Mesenchymal stem cell (in vitro differentiated cells and primary cell): ENCODE measurements around the gene FAM168A.
A peak's percentile ranks its signal among the peaks of the same experiment; 100 is the strongest.

Experiments used
- DNase-seq: peaks from one replicate; pipeline ENCODE4 v3.0.0-alpha.2; 2013
- H2AFZ ChIP-seq: one replicate; pipeline ENCODE4 v1.6.1; 2013; ENCODE audit warnings: low read depth, mild to moderate bottlenecking, control low read depth, inconsistent platforms, low read length, moderate library complexity
- H2AK5ac ChIP-seq: 2 replicates; pipeline ENCODE4 v1.6.1; 2013; ENCODE audit warnings: low read length, moderate library complexity, mild to moderate bottlenecking, inconsistent platforms; ENCODE audit not compliant: severe bottlenecking
- H2BK120ac ChIP-seq: one replicate; pipeline ENCODE4 v1.6.1; 2013; ENCODE audit warnings: low read depth, mild to moderate bottlenecking, inconsistent platforms, low read length, moderate library complexity
- H2BK12ac ChIP-seq, 2 experiments: one replicate each; pipeline ENCODE4 v1.6.1; 2013; ENCODE audit warnings: inconsistent platforms in 2 of 2, low read length in 2 of 2, mild to moderate bottlenecking in 2 of 2, moderate library complexity in 2 of 2, control low read depth in 1 of 2
- H2BK15ac ChIP-seq: one replicate; pipeline ENCODE4 v1.6.1; 2013; ENCODE audit warnings: mild to moderate bottlenecking, low read depth, inconsistent platforms; ENCODE audit not compliant: poor library complexity, severe bottlenecking
- H2BK5ac ChIP-seq: 2 replicates; pipeline ENCODE4 v1.6.1; 2013; ENCODE audit warnings: low read depth, mild to moderate bottlenecking, low read length, control low read depth, inconsistent platforms; ENCODE audit not compliant: poor library complexity, severe bottlenecking
- H3K14ac ChIP-seq, 2 experiments: one replicate each; pipeline ENCODE4 v1.6.1; 2013; ENCODE audit warnings: inconsistent platforms in 2 of 2, low read length in 2 of 2, control low read depth in 1 of 2, mild to moderate bottlenecking in 1 of 2, moderate library complexity in 1 of 2
- H3K18ac ChIP-seq, 2 experiments: one replicate each; pipeline ENCODE4 v1.6.1; 2013; ENCODE audit warnings: inconsistent platforms in 2 of 2, low read length in 2 of 2, control low read depth in 1 of 2, low read depth in 1 of 2, mild to moderate bottlenecking in 1 of 2
- H3K23ac ChIP-seq, 2 experiments: one replicate each; pipeline ENCODE4 v1.6.1; 2013; ENCODE audit warnings: inconsistent platforms in 2 of 2, low read length in 2 of 2, mild to moderate bottlenecking in 2 of 2, moderate library complexity in 2 of 2, control low read depth in 1 of 2
- H3K27ac ChIP-seq: 2 replicates; pipeline ENCODE4 v1.5.1; 2013; ENCODE audit warnings: mild to moderate bottlenecking, moderate library complexity, low read length, control low read depth, inconsistent platforms; ENCODE audit not compliant: poor library complexity, severe bottlenecking
- H3K27me3 ChIP-seq, 2 experiments: 2 replicates each; pipeline versions ENCODE4 v1.6.1 to v1.7.0; 2013; ENCODE audit warnings: low read length in 2 of 2, mild to moderate bottlenecking in 2 of 2, moderate library complexity in 2 of 2, control low read depth in 1 of 2, inconsistent platforms in 1 of 2; ENCODE audit not compliant: control insufficient read depth in 1 of 2, insufficient read depth in 1 of 2
- H3K36me3 ChIP-seq, 2 experiments: 2 replicates each; pipeline versions ENCODE4 v1.6.1 to v1.7.0; 2013; ENCODE audit warnings: low read length in 2 of 2, control low read depth in 1 of 2, inconsistent platforms in 1 of 2, low read depth in 1 of 2, mild to moderate bottlenecking in 1 of 2; ENCODE audit not compliant: insufficient read depth in 2 of 2, control insufficient read depth in 1 of 2
- H3K4ac ChIP-seq, 2 experiments: one replicate each; pipeline ENCODE4 v1.6.1; 2013; ENCODE audit warnings: inconsistent platforms in 2 of 2, low read length in 2 of 2, mild to moderate bottlenecking in 2 of 2, moderate library complexity in 2 of 2, control low read depth in 1 of 2, low read depth in 1 of 2
- H3K4me1 ChIP-seq: 2 replicates; pipeline ENCODE4 v1.6.1; 2013; ENCODE audit warnings: low read depth, low read length, control low read depth; ENCODE audit not compliant: control insufficient read depth, insufficient read depth
- H3K4me2 ChIP-seq: 2 replicates; pipeline ENCODE4 v1.6.1; 2013; ENCODE audit warnings: low read length, mild to moderate bottlenecking, inconsistent platforms; ENCODE audit not compliant: poor library complexity, severe bottlenecking
- H3K4me3 ChIP-seq, 2 experiments: 2 replicates each; pipeline versions ENCODE4 v1.5.1 to v1.7.0; 2013; ENCODE audit warnings: low read length in 2 of 2, mild to moderate bottlenecking in 2 of 2, control low read depth in 1 of 2, low read depth in 1 of 2; ENCODE audit not compliant: insufficient read depth in 1 of 2
- H3K79me1 ChIP-seq: replicated peaks from 2 replicates; pipeline ENCODE4 v1.6.1; 2013; ENCODE audit warnings: mild to moderate bottlenecking, control low read depth, low read length, inconsistent platforms; ENCODE audit not compliant: poor library complexity, severe bottlenecking
- H3K9ac ChIP-seq: 2 replicates; pipeline ENCODE4 v1.7.0; 2013; ENCODE audit warnings: mild to moderate bottlenecking, low read length, moderate library complexity
- H3K9me3 ChIP-seq: 2 replicates; pipeline ENCODE4 v1.7.0; 2013; ENCODE audit warnings: mild to moderate bottlenecking, low read length; ENCODE audit not compliant: control insufficient read depth
- H4K8ac ChIP-seq: one replicate; pipeline ENCODE4 v1.6.1; 2013; ENCODE audit warnings: inconsistent platforms, mild to moderate bottlenecking, low read length, moderate library complexity
- H4K91ac ChIP-seq: one replicate; pipeline ENCODE4 v1.6.1; 2013; ENCODE audit warnings: mild to moderate bottlenecking, low read length, inconsistent platforms
- WGBS: methylation state at CpG from one replicate; pipeline ENCODE4 v1.1.7; 2013; ENCODE audit warnings: mixed read lengths; 5-methylcytosine and 5-hydroxymethylcytosine counted together

The FAM168A gene

DNA sequence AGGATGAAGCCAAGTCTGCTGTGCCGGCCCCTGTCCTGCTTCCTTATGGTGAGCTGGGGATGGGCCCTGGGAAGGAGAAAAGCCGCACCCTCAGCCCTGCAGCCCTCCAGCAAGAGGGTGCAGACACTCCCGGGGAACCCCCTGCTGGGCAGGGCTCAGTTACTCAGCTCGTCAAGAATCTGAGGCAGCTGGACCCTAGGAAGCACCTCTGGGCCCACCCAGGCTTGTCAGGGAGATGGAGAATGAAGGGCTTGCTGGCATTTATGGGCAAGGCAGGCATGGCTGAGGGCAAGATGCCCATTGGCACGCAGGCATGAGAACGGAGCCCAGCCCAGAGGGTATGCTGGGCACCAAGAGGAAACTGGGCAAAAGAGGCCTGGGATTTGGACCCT is 208.8 kb downstream of the FAM168A start:
- no peak overlapping the region for H3K4me2 ChIP-seq
- H3K27ac ChIP-seq: no peak overlapping the region
- H3K79me1 ChIP-seq: peaks cover 45% of the 10 kb centered on the region
- no peak overlapping the region for H2BK12ac ChIP-seq
- no peak overlapping the region for H3K18ac ChIP-seq
- no peak overlapping the region for H3K23ac ChIP-seq
- peaks cover 0 to 22% of the 10 kb centered on the region in 2 experiments for H3K36me3 ChIP-seq
- H2BK5ac ChIP-seq: no peak overlapping the region
- no peaks in the 10 kb centered on the region for H3K9me3 ChIP-seq
- peaks cover 58% of the 10 kb centered on the region for H3K4me1 ChIP-seq
- H3K27me3 ChIP-seq: no peaks in the 10 kb centered on the region
- H2BK15ac ChIP-seq: no peak overlapping the region
- H3K4ac ChIP-seq: no peak overlapping the region
- no peak overlapping the region for H3K4me3 ChIP-seq
- no peak overlapping the region for H3K14ac ChIP-seq
- 90% methylated on average over 6 of the region's 6 CpGs for WGBS
- no peak overlapping the region for H4K91ac ChIP-seq
- no peak overlapping the region for H2AFZ ChIP-seq
- H2BK120ac ChIP-seq: no peak overlapping the region
- H2AK5ac ChIP-seq: no peak overlapping the region
- H4K8ac ChIP-seq: no peak overlapping the region
- H3K9ac ChIP-seq: no peak overlapping the region
- DNase-seq: no peak

DNA sequence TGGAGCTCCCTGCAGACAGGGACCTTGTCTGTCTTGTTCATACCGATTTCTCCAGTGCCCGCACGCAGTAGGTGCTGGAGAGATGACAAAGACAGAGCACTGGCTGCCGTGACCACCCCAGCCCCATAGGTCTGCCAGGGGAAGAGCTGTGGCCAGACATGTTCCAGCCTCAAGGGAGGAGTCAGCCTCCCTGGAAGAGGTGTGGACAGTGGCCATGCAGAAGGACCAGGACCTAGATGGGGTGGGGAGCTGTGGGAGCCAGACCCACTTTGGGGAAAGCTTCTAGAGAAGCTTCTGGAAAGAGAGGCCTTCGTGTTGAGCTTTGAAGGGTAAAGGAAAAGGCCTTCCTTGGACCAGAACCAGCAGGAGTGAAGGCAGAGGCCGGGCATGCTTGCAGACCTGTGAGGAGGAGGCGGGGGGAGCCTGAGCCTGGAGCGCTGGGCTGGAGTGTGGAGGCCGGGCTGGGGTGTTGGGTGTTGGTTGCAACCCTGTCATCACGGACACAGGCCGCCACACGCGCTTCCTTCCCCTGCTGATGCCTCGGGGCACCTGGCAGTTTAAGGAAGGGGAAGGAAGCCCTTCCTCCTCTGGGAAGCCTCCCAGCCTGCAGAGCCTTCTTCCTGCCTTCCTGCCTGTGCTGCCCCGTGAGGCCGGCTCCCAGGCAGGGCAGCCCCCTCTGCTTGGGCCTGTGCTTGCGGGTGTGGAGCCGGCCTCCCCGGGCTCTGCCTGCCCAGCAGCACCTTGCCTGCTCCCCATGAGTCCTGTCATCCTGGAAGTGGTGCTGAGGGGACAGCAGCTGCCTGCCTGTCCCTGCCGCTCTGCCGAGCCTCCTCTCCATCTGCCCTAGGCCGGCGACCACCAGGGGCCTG is 209.4 kb downstream of the FAM168A start:
- no peak overlapping the region for H2BK5ac ChIP-seq
- H2BK120ac ChIP-seq: no peak overlapping the region
- H4K8ac ChIP-seq: no peak overlapping the region
- H3K9ac ChIP-seq: no peak overlapping the region
- peak overlapping the region; percentile 27 for H2AK5ac ChIP-seq
- H4K91ac ChIP-seq: no peak overlapping the region
- H3K14ac ChIP-seq: peak overlapping the region in 1 of 2 experiments; percentile 44
- no peak overlapping the region for H3K23ac ChIP-seq
- no peak overlapping the region for H2BK15ac ChIP-seq
- peaks cover 64% of the 10 kb centered on the region for H3K4me1 ChIP-seq
- H3K9me3 ChIP-seq: no peaks in the 10 kb centered on the region
- H2AFZ ChIP-seq: no peak overlapping the region
- peak overlapping the region in 1 of 2 experiments; percentile 46 for H3K18ac ChIP-seq
- no peak overlapping the region for H3K4me2 ChIP-seq
- H3K27ac ChIP-seq: no peak overlapping the region
- no peak for DNase-seq
- peaks cover 0 to 17% of the 10 kb centered on the region in 2 experiments for H3K36me3 ChIP-seq
- peak overlapping the region in 1 of 2 experiments; percentile 30 for H3K4ac ChIP-seq
- H3K79me1 ChIP-seq: peaks cover 43% of the 10 kb centered on the region
- H2BK12ac ChIP-seq: no peak overlapping the region
- 83% methylated on average over 23 of the region's 23 CpGs for WGBS
- H3K27me3 ChIP-seq: no peaks in the 10 kb centered on the region
- no peak overlapping the region for H3K4me3 ChIP-seq

DNA sequence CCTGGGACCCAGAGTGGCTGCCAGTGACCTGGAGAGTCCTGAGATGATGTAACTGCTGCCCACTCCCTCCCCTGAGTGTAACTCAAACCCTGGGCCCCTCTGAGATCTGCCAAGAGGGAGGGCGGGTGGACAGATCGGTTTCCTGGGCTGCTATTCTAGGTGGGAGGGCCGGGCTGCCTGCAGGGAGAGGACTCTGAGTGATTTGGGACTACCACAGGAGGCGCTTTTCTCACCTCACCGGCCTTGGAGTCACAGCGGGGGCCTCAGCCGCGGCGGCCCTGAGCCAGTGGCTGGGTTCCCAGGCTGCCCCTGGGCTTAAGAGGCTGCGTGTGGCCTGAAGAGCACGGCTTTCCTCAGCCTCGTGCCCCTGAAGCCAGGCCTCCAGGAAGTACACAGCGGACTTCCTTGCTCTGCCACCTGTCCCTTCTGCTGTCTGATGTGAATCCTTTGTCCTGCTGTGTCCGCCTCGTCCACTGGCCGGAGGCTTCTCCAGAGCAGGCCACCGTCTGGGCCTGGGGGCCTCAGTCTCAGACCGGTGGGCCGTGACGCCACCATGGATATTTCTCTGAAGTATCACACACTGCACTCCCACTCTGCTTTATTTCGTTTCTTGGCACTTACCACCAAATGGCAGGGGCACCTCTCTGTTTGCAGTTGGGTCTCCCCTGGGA is 210.2 kb downstream of the FAM168A start:
- Histone ChIP-seq H4K8ac (no peak overlapping the region), H3K14ac (peak overlapping the region in 1 of 2 experiments; percentile 44), H3K4me1 (peaks cover 65% of the 10 kb centered on the region), H3K23ac (no peak overlapping the region), H3K79me1 (peaks cover 44% of the 10 kb centered on the region), H3K9ac (no peak overlapping the region), H3K18ac (peak overlapping the region; percentile 4 to 69), H3K27me3 (no peaks in the 10 kb centered on the region), H2AFZ (no peak overlapping the region), H3K4me2 (no peak overlapping the region), H3K27ac (no peak overlapping the region), H3K36me3 (peaks cover 0 to 17% of the 10 kb centered on the region in 2 experiments), H3K9me3 (no peaks in the 10 kb centered on the region), H4K91ac (no peak overlapping the region), H3K4ac (peak overlapping the region in 1 of 2 experiments; percentile 30), H2BK120ac (no peak overlapping the region), H2BK12ac (peak overlapping the region in 1 of 2 experiments; percentile 45), H2AK5ac (peak overlapping the region; percentile 67), H2BK15ac (peak overlapping the region; percentile 12), H2BK5ac (no peak overlapping the region), H3K4me3 (no peak overlapping the region)
- 82% methylated on average over 21 of the region's 21 CpGs for WGBS
- DNase-seq: no peak

DNA sequence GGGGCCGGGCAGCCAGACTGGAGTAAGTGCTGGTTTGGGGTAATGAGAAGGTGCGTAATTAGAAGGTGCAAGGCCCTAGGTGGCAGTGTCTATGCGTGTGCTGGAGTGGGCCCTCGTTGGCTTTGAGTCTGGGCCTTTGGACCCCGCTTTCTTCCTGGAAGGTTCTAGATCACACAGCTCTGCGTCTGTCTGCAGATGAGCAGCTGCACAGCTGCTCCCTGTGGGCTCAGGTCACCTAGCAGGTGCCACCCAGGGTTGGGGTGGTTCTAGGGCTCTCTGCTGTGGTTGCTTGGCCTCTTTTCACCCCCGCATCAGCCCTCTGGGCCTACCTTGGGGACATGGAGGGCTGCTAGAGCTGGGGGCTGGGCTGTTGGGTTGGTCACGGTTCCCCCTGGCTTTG is 211.4 kb downstream of the FAM168A start:
- no peak overlapping the region for H3K27ac ChIP-seq
- 96% methylated on average over 6 of the region's 8 CpGs for WGBS
- H3K4me1 ChIP-seq: peaks cover 67% of the 10 kb centered on the region

More for the DNA sequence above, 211.4 kb downstream of the FAM168A start:
- Histone ChIP-seq H3K27me3 (no peaks in the 10 kb centered on the region), H3K36me3 (peaks cover 0 to 8% of the 10 kb centered on the region in 2 experiments), H2AFZ (no peak overlapping the region), H4K91ac (peak overlapping the region; percentile 3), H4K8ac (peak overlapping the region; percentile 66), H2BK120ac (peak overlapping the region; percentile 73), H2BK15ac (no peak overlapping the region), H3K23ac (peak overlapping the region in 1 of 2 experiments; percentile 70), H3K79me1 (peaks cover 52% of the 10 kb centered on the region), H2AK5ac (no peak overlapping the region), H3K4me3 (no peak overlapping the region), H2BK5ac (no peak overlapping the region), H3K18ac (peak overlapping the region; percentile 55 to 64), H2BK12ac (peak overlapping the region in 1 of 2 experiments; percentile 67), H3K9me3 (no peaks in the 10 kb centered on the region), H3K4me2 (no peak overlapping the region), H3K9ac (no peak overlapping the region), H3K14ac (peak overlapping the region in 1 of 2 experiments; percentile 63), H3K4ac (peak overlapping the region in 1 of 2 experiments; percentile 32)
- no peak for DNase-seq
